ENCODE data around the gene KRTAP2-1. TPM values are rescaled to one million over a fixed set of nuclear protein-coding genes. Genes with fewer than 3 reads are reported as not detected.

The KRTAP2-1 gene
- total and polyA plus RNA-seq, 2 donors from 2014 or later: not detected

DNA sequence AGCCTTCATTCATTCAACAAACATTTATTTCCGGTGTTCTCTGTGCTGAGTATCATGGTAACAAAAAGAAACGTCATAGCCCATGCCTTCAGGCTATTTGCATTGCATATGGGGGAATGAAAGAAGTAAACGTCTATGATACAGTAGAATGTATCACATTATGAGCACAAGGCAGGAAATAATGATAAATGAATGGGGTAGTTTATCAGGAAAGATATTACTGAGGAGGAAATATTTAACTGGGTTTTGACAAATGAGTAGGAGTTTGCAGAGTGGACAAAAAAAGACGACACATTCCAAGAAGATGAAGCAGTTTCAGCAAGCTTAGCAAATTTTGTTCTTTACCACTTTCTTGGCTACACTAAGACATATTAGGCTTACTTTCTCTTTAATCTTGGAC, 35.5 kb upstream of the KRTAP2-1 start:
- TF ChIP-seq, protein P1, sequence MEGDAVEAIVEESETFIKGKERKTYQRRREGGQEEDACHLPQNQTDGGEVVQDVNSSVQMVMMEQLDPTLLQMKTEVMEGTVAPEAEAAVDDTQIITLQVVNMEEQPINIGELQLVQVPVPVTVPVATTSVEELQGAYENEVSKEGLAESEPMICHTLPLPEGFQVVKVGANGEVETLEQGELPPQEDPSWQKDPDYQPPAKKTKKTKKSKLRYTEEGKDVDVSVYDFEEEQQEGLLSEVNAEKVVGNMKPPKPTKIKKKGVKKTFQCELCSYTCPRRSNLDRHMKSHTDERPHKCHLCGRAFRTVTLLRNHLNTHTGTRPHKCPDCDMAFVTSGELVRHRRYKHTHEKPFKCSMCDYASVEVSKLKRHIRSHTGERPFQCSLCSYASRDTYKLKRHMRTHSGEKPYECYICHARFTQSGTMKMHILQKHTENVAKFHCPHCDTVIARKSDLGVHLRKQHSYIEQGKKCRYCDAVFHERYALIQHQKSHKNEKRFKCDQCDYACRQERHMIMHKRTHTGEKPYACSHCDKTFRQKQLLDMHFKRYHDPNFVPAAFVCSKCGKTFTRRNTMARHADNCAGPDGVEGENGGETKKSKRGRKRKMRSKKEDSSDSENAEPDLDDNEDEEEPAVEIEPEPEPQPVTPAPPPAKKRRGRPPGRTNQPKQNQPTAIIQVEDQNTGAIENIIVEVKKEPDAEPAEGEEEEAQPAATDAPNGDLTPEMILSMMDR (IDR thresholded peaks at IDR 0.05; ENCODE audit: borderline replicate concordance, extremely low read depth, insufficient read depth): no peak
- no peak for DNase-seq
- intact Hi-C loops (cut with DNase I): no loop called here
- no peaks in the 10 kb centered on the region for H3K9me3 ChIP-seq (ENCODE audit: control insufficient read depth in 2 of 3, insufficient read depth in 1 of 3, low read length in 3 of 3)
- H3K27ac ChIP-seq (ENCODE audit: low read depth in 2 of 2, low read length in 2 of 2): no peak overlapping the region
- H3K9ac ChIP-seq (ENCODE audit: low read length in 3 of 3): no peak overlapping the region
- no peaks in the 10 kb centered on the region for H3K36me3 ChIP-seq (ENCODE audit: control insufficient read depth in 2 of 3, insufficient read depth in 3 of 3, low read length in 3 of 3)
- no peak for FAIRE-seq
- H3K27me3 ChIP-seq (ENCODE audit: control insufficient read depth, insufficient read depth, low read length): no peaks in the 10 kb centered on the region
- H3K4me1 ChIP-seq (ENCODE audit: control insufficient read depth in 2 of 3, insufficient read depth in 2 of 3, low read depth in 1 of 3, low read length in 3 of 3): no peaks in the 10 kb centered on the region
- no peak overlapping the region for H3K4me3 ChIP-seq (ENCODE audit: low read length in 3 of 3)

- Histone ChIP-seq H3K36me3 (ENCODE audit: control insufficient read depth in 2 of 3, insufficient read depth in 3 of 3, low read length in 3 of 3) (no peaks in the 10 kb centered on the region), H3K9me3 (ENCODE audit: control insufficient read depth in 2 of 3, insufficient read depth in 1 of 3, low read length in 3 of 3) (no peaks in the 10 kb centered on the region), H3K27ac (ENCODE audit: low read depth in 2 of 2, low read length in 2 of 2) (no peak overlapping the region), H3K27me3 (ENCODE audit: control insufficient read depth, insufficient read depth, low read length) (no peaks in the 10 kb centered on the region), H3K4me1 (ENCODE audit: control insufficient read depth in 2 of 3, insufficient read depth in 2 of 3, low read depth in 1 of 3, low read length in 3 of 3) (no peaks in the 10 kb centered on the region), H3K9ac (ENCODE audit: low read length in 3 of 3) (no peak overlapping the region), H3K4me3 (ENCODE audit: low read length in 3 of 3) (no peak overlapping the region)
- FAIRE-seq (no peak), DNase-seq (no peak)
- intact Hi-C loops (cut with DNase I): no loop called here
- TF ChIP-seq, protein P1 (IDR thresholded peaks at IDR 0.05; ENCODE audit: borderline replicate concordance, extremely low read depth, insufficient read depth): no peak
These were observed 29.7 kb upstream of the KRTAP2-1 start for GRCh38 chr17:41076788-41077187.

DNA sequence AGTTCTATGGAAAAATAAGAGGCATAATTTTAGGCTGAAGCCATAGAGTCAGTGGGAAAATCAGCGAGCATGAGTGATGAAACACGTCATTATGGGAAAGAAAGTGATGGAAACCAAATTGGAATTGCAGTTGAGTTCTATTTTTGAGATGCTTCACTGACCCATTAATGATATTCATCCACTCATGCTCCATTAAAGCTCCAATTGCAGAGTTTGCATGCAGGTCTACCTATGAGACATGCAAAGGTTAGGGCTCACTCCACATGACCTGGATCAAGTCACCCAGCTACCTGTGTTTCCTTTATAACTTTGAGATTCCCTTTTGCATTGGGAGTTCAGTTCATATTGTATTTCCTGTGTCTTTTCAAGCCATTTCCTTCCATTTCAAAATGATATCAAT, 26.6 kb upstream of the KRTAP2-1 start:
- H3K36me3 ChIP-seq (ENCODE audit: control insufficient read depth in 2 of 3, insufficient read depth in 3 of 3, low read length in 3 of 3): no peaks in the 10 kb centered on the region
- no peak overlapping the region for H3K27ac ChIP-seq (ENCODE audit: low read depth in 2 of 2, low read length in 2 of 2)
- DNase-seq (no peak), FAIRE-seq (no peak)
- H3K9me3 ChIP-seq (ENCODE audit: control insufficient read depth in 2 of 3, insufficient read depth in 1 of 3, low read length in 3 of 3): no peaks in the 10 kb centered on the region
- no peaks in the 10 kb centered on the region for H3K27me3 ChIP-seq (ENCODE audit: control insufficient read depth, insufficient read depth, low read length)
- H3K4me1 ChIP-seq (ENCODE audit: control insufficient read depth in 2 of 3, insufficient read depth in 2 of 3, low read depth in 1 of 3, low read length in 3 of 3): no peaks in the 10 kb centered on the region
- intact Hi-C loops (cut with DNase I): no loop called here
- H3K4me3 ChIP-seq (ENCODE audit: low read length in 3 of 3): no peak overlapping the region
- TF ChIP-seq, protein P1 (IDR thresholded peaks at IDR 0.05; ENCODE audit: borderline replicate concordance, extremely low read depth, insufficient read depth): no peak
- H3K9ac ChIP-seq (ENCODE audit: low read length in 3 of 3): no peak overlapping the region

Data from kidney (tissue), 14 donors.